ENCODE data around the gene CYB561A3. TPM values are rescaled to one million over a fixed set of nuclear protein-coding genes. Genes with fewer than 3 reads are reported as not detected.

The CYB561A3 gene
- total and polyA plus RNA-seq, 2 donors (not counting 1 experiment from before 2014, with no cell fraction given), result 248 to 756 TPM

DNA sequence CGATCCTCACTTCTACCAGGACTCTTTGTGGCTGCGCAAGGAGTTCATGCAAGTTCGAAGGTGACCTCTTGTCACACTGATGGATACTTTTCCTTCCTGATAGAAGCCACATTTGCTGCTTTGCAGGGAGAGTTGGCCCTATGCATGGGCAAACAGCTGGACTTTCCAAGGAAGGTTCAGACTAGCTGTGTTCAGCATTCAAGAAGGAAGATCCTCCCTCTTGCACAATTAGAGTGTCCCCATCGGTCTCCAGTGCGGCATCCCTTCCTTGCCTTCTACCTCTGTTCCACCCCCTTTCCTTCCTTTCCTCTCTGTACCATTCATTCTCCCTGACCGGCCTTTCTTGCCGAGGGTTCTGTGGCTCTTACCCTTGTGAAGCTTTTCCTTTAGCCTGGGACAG, 7.0 kb upstream of the CYB561A3 start:
- H3K4me2 ChIP-seq (replicated peaks; ENCODE audit: low read depth, low read length, poor library complexity, severe bottlenecking), result no peak overlapping the region
- peaks cover 9% of the 10 kb centered on the region for H3K79me2 ChIP-seq (ENCODE audit: control insufficient read depth, insufficient read depth, low read length)
- DNase-seq, result no peak
- H2AFZ ChIP-seq (ENCODE audit: insufficient read depth, low read depth, low read length, poor library complexity, severe bottlenecking), result no peak overlapping the region
- Mint-ChIP-seq H3K27me3 (no peaks in the 10 kb centered on the region), H3K4me3 (no peak overlapping the region), H3K27ac (no peak overlapping the region), H3K9me3 (ENCODE audit: insufficient read depth) (no peaks in the 10 kb centered on the region), H3K4me1 (peaks cover 4% of the 10 kb centered on the region)
- intact Hi-C loops (cut with micrococcal nuclease), result no loop called here
- no peaks in the 10 kb centered on the region for H3K9me3 ChIP-seq (ENCODE audit: control extremely low read depth in 1 of 3, control insufficient read depth in 2 of 3, insufficient read depth in 1 of 3, low read length in 2 of 3)
- H3K27me3 ChIP-seq (replicated peaks in 1 of 4; ENCODE audit: control extremely low read depth in 1 of 4, control insufficient read depth in 3 of 4, insufficient read depth in 4 of 4, low read length in 3 of 4), result no peaks in the 10 kb centered on the region
- H3K9ac ChIP-seq (ENCODE audit: low read length), result no peak overlapping the region
- H3K27ac ChIP-seq (ENCODE audit: low read length in 2 of 2), result no peak overlapping the region
- CTCF ChIA-PET, result interaction anchor here (2.6 to 20.9 kb wide), 3 partner anchors 12 to 31 kb away, joined by 12 to 436 read pairs (median 60); partner anchors contain the start of genes DDB1 and TKFC
- peaks cover 0 to 57% of the 10 kb centered on the region in 2 experiments for H3K36me3 ChIP-seq (replicated peaks in 1 of 2; ENCODE audit: control extremely low read depth in 1 of 2, control insufficient read depth in 1 of 2, extremely low read depth in 1 of 2, insufficient read depth in 2 of 2, low read length in 1 of 2)
- peaks cover under 1% of the 10 kb centered on the region for H4K20me1 ChIP-seq (ENCODE audit: control insufficient read depth, insufficient read depth, low read length, poor library complexity, severe bottlenecking)
- POLR2A ChIA-PET, result interaction anchor here (1.2 to 1.4 kb wide), 2 partner anchors 11 to 13 kb away, joined by 3 to 8 read pairs; no protein-coding TSS in a partner anchor
- over 99% methylated on average over 7 of the region's 7 CpGs for whole genome bisulfite sequencing (ENCODE audit: insufficient coverage)
- ATAC-seq (ENCODE audit: low read depth), result no peak
- H3K4me1 ChIP-seq (ENCODE audit: control insufficient read depth in 2 of 2, insufficient read depth in 2 of 2, low read length in 2 of 2), result no peaks in the 10 kb centered on the region
- H3K4me3 ChIP-seq (ENCODE audit: control extremely low read depth in 1 of 5, extremely low read depth in 1 of 5, insufficient read depth in 1 of 5, low read depth in 2 of 5, low read length in 4 of 5), result no peak overlapping the region
- no peak for TF ChIP-seq EZH2 (IDR thresholded peaks at IDR 0.05; ENCODE audit: borderline replicate concordance, insufficient read depth, low read depth, low read length, poor library complexity, severe bottlenecking)
- TF ChIP-seq CTCF (IDR thresholded peaks at IDR 0.05), result no peak

DNA sequence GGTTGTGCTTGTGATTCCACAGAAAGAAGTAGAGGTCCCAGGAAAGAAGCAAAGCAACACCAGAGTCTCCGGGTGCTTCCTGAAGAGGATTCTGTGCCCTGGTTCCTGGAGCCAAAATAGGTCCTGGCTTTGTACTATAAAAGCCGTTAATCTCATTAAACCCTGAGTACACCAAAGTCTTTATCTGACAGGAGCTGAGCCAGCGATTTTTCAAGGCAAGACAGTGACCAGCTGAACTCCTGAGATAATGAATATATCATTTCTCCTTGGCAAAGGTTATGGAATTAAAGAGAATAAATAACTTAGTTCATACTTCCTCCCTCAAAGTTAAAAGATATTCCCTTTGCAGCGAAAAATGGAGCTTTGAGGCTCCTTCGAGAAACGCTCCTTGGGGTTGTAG, 5.7 kb upstream of the CYB561A3 start:
- Histone ChIP-seq H3K79me2 (ENCODE audit: control insufficient read depth, insufficient read depth, low read length) (peaks cover 20% of the 10 kb centered on the region), H3K36me3 (replicated peaks in 1 of 2; ENCODE audit: control extremely low read depth in 1 of 2, control insufficient read depth in 1 of 2, extremely low read depth in 1 of 2, insufficient read depth in 2 of 2, low read length in 1 of 2) (peaks cover 0 to 57% of the 10 kb centered on the region in 2 experiments), H3K9me3 (ENCODE audit: control extremely low read depth in 1 of 3, control insufficient read depth in 2 of 3, insufficient read depth in 1 of 3, low read length in 2 of 3) (no peaks in the 10 kb centered on the region), H2AFZ (ENCODE audit: insufficient read depth, low read depth, low read length, poor library complexity, severe bottlenecking) (no peak overlapping the region), H3K4me2 (replicated peaks; ENCODE audit: low read depth, low read length, poor library complexity, severe bottlenecking) (no peak overlapping the region), H3K9ac (ENCODE audit: low read length) (no peak overlapping the region), H4K20me1 (ENCODE audit: control insufficient read depth, insufficient read depth, low read length, poor library complexity, severe bottlenecking) (peaks cover 7% of the 10 kb centered on the region), H3K27me3 (replicated peaks in 1 of 4; ENCODE audit: control extremely low read depth in 1 of 4, control insufficient read depth in 3 of 4, insufficient read depth in 4 of 4, low read length in 3 of 4) (no peaks in the 10 kb centered on the region), H3K27ac (ENCODE audit: low read length in 2 of 2) (no peak overlapping the region), H3K4me3 (ENCODE audit: control extremely low read depth in 1 of 5, extremely low read depth in 1 of 5, insufficient read depth in 1 of 5, low read depth in 2 of 5, low read length in 4 of 5) (no peak overlapping the region), H3K4me1 (ENCODE audit: control insufficient read depth in 2 of 2, insufficient read depth in 2 of 2, low read length in 2 of 2) (peaks cover 10 to 11% of the 10 kb centered on the region in 2 donors)
- CTCF ChIA-PET, result interaction anchor here (2.0 to 20.9 kb wide), 3 partner anchors 18 to 68 kb away, joined by 6 to 436 read pairs (median 60); partner anchors contain the start of genes DDB1 and TKFC
- H3K27me3 Mint-ChIP-seq, result no peaks in the 10 kb centered on the region
- H3K4me1 Mint-ChIP-seq, result peaks cover 15% of the 10 kb centered on the region
- DNase-seq (no peak), ATAC-seq (ENCODE audit: low read depth) (no peak)
- POLR2A ChIA-PET, result interaction anchor here (0.8 to 1.2 kb wide), 2 partner anchors 9 to 25 kb away, joined by 3 to 4 read pairs; partner anchors contain the start of gene TMEM216
- TF ChIP-seq EZH2 (IDR thresholded peaks at IDR 0.05; ENCODE audit: borderline replicate concordance, insufficient read depth, low read depth, low read length, poor library complexity, severe bottlenecking) (no peak), CTCF (IDR thresholded peaks at IDR 0.05) (no peak)
- H3K27ac Mint-ChIP-seq, result no peak overlapping the region
- no peaks in the 10 kb centered on the region for H3K9me3 Mint-ChIP-seq (ENCODE audit: insufficient read depth)
- no peak overlapping the region for H3K4me3 Mint-ChIP-seq
- intact Hi-C loops (cut with micrococcal nuclease), result no loop called here
- WGBS (ENCODE audit: insufficient coverage), result 93% methylated on average over 2 of the region's 6 CpGs

Data from B cell (primary cell).